ENCODE data around the gene NBPF8.
"Not testable (repeated sequence)": the region's sequence is repeated elsewhere in the genome, so short reads cannot be mapped to it uniquely, and the experiment has no call there.

The NBPF8 gene

DNA sequence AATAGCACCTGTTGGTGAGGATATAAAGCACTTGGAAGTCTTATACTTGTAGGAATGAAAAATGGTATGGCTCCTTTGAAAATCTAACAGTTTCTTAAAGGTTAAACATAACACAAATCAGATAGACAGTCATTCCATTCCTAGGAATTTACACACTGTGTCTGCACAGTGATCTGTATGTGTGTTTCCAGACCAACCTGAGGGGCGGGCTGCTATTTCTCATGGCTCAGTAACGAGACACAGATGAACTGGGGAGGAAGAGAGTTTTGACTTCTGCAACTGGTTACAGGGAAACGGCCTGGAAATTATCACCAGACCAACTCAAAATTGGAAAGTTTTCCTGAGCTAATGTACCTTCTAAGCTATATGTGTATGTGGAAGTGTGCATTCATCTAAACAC, 16.8 kb downstream of the NBPF8 start:
- H3K27me3 ChIP-seq (ENCODE audit: low read depth, low read length); H3K27ac ChIP-seq (ENCODE audit: low read length); H3K4me1 ChIP-seq (ENCODE audit: control insufficient read depth in 1 of 2, insufficient read depth in 2 of 2, low read length in 2 of 2); H3K9me3 ChIP-seq (ENCODE audit: control insufficient read depth in 1 of 2, low read length in 2 of 2); H3K36me3 ChIP-seq (ENCODE audit: control insufficient read depth in 1 of 2, insufficient read depth in 2 of 2, low read length in 2 of 2); H3K4me3 ChIP-seq (ENCODE audit: low read depth in 1 of 2, low read length in 2 of 2): not testable (repeated sequence)

DNA sequence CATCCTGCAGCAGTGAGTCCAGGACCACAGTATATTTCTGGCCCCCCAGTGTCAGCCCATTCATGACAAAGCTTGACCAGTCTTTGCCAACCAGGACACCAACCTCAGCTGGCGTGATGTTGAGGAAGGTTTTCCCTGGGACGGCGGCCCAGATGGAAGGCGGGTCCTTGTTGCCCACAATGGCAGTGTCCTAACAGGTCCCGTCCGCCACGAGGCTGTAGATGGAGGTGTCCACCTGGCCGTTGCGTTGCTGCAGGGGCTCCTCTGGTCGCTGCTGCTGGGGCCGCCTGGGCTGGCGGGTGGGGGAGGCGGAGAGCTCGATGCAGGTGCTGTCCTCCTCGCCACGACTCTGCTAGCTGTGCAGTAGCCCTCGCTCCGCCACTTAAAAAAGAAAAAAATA, 19.0 kb downstream of the NBPF8 start:
- not testable (repeated sequence) for H3K27me3 ChIP-seq (ENCODE audit: low read depth, low read length); H3K4me3 ChIP-seq (ENCODE audit: low read depth in 1 of 2, low read length in 2 of 2); H3K9me3 ChIP-seq (ENCODE audit: control insufficient read depth in 1 of 2, low read length in 2 of 2); H3K27ac ChIP-seq (ENCODE audit: low read length); H3K4me1 ChIP-seq (ENCODE audit: control insufficient read depth in 1 of 2, insufficient read depth in 2 of 2, low read length in 2 of 2); H3K36me3 ChIP-seq (ENCODE audit: control insufficient read depth in 1 of 2, insufficient read depth in 2 of 2, low read length in 2 of 2)

DNA sequence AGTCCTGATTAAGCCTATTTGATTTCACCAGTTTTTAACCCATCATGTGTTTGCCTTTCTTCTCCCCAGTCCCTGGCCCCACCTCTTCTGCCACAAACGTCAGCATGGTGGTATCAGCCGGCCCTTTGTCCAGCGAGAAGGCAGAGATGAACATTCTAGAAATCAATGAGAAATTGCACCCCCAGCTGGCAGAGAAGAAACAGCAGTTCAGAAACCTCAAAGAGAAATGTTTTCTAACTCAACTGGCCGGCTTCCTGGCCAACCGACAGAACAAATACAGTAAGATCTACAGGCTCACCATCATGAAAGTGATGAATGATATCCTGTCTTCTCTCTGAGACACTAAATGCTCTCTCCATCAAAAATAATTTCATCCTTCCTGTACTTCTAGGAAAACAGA, 34.3 kb downstream of the NBPF8 start:
- not testable (repeated sequence) for H3K36me3 ChIP-seq (ENCODE audit: control insufficient read depth in 1 of 2, insufficient read depth in 2 of 2, low read length in 2 of 2); H3K9me3 ChIP-seq (ENCODE audit: control insufficient read depth in 1 of 2, low read length in 2 of 2); H3K4me1 ChIP-seq (ENCODE audit: control insufficient read depth in 1 of 2, insufficient read depth in 2 of 2, low read length in 2 of 2); H3K4me3 ChIP-seq (ENCODE audit: low read depth in 1 of 2, low read length in 2 of 2); H3K27ac ChIP-seq (ENCODE audit: low read length); H3K27me3 ChIP-seq (ENCODE audit: low read depth, low read length)

All from muscle layer of duodenum (tissue), 2 donors.